Occipital lobe (tissue), 2 donors: ENCODE data around the gene IL1RAPL2. TPM values are rescaled to one million over a fixed set of nuclear protein-coding genes. Genes with fewer than 3 reads are reported as not detected.

Experiments
- DNase-seq: peaks from one replicate; lab custom pipeline; 2025; lab: John Stamatoyannopoulos, UW
- total RNA-seq: library from RNA; depleted of rRNA; stranded (reverse); fragments of >200 nt; gene quantifications from one replicate; pipeline ENCODE4 v1.2.3, GENCODE V29; 2014

IL1RAPL2 gene
- total RNA-seq, 1 donor from 2014 or later: 12.2 TPM

- DNase-seq: no peak
Observed at GRCh38 chrX:105697984-105698781, 1132.2 kb downstream of the IL1RAPL2 start.

GRCh38 chrX:105700331-105700730 is 1134.3 kb downstream of the IL1RAPL2 start:
- DNase-seq: no peak

- DNase-seq: no peak
Observed at GRCh38 chrX:105701310-105702052, 1135.5 kb downstream of the IL1RAPL2 start.

- DNase-seq: no peak
Observed at GRCh38 chrX:105703876-105704275, 1137.9 kb downstream of the IL1RAPL2 start.

- no peak for DNase-seq
Observed at GRCh38 chrX:105706041-105706440, 1140.0 kb downstream of the IL1RAPL2 start.

- DNase-seq: no peak
Observed at GRCh38 chrX:105711805-105712204, 1145.8 kb downstream of the IL1RAPL2 start.

- DNase-seq: no peak
Observed at GRCh38 chrX:105715746-105716145, 1149.7 kb downstream of the IL1RAPL2 start.

- no peak for DNase-seq
Observed at GRCh38 chrX:105723966-105724735, 1158.2 kb downstream of the IL1RAPL2 start.

- DNase-seq: no peak
Observed at GRCh38 chrX:105725228-105725627, 1159.2 kb downstream of the IL1RAPL2 start.

- no peak for DNase-seq
Observed at GRCh38 chrX:105738162-105738561, 1172.2 kb downstream of the IL1RAPL2 start.

- DNase-seq: no peak
Observed at GRCh38 chrX:105744291-105744690, 1178.3 kb downstream of the IL1RAPL2 start.

- no peak for DNase-seq
Observed at GRCh38 chrX:105744946-105745345, 1178.9 kb downstream of the IL1RAPL2 start.

- no peak for DNase-seq
Observed at GRCh38 chrX:105745863-105746262, 1179.9 kb downstream of the IL1RAPL2 start.

GRCh38 chrX:105752338-105752956 is 1186.4 kb downstream of the IL1RAPL2 start:
- no peak for DNase-seq

GRCh38 chrX:105753411-105753810 is 1187.4 kb downstream of the IL1RAPL2 start:
- DNase-seq: no peak

GRCh38 chrX:105754286-105754964 is 1188.4 kb downstream of the IL1RAPL2 start:
- no peak for DNase-seq

- DNase-seq: no peak
Observed at GRCh38 chrX:105755109-105755508, 1189.1 kb downstream of the IL1RAPL2 start.

- no peak for DNase-seq
Observed at GRCh38 chrX:105758754-105759153, 1192.8 kb downstream of the IL1RAPL2 start.

- DNase-seq: no peak
Observed at GRCh38 chrX:105759598-105759997, 1193.6 kb downstream of the IL1RAPL2 start.

- no peak for DNase-seq
Observed at GRCh38 chrX:105765691-105766090, 1199.7 kb downstream of the IL1RAPL2 start.

- DNase-seq: no peak
Observed at GRCh38 chrX:105773801-105774200, 1207.8 kb downstream of the IL1RAPL2 start.
